CD1c-positive myeloid dendritic cell (primary cell): ENCODE measurements around the gene PGAP1.
A peak's percentile ranks its signal among the peaks of the same experiment; 100 is the strongest.

Experiments
- DNase-seq: peaks from one replicate; pipeline ENCODE4 v3.0.0-alpha.2; 2016; ENCODE audit errors: extremely low spot score

The PGAP1 gene

GRCh38 chr2:196798980-196799379 is 127.5 kb downstream of the PGAP1 start:
- peak; percentile 17 for DNase-seq

DNA sequence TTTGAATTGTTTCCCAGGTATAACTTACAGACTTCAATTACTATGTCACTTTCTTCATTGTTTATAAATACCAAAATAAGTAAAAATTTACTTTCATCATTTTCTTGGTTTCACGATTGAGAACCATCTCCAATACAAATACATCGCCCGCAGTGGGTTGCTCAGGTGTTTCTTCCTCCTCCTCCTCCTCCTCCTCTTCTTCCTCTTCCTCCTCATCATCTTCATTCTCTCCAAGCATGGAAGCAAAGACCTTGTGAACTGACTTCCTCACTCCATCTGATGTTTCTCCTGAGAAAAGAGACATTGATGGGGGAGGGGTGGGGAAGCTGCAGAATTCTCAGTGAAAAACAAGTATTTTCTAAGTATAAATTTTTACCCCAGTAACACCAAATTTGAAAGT is 133.6 kb downstream of the PGAP1 start:
- no peak for DNase-seq

DNA sequence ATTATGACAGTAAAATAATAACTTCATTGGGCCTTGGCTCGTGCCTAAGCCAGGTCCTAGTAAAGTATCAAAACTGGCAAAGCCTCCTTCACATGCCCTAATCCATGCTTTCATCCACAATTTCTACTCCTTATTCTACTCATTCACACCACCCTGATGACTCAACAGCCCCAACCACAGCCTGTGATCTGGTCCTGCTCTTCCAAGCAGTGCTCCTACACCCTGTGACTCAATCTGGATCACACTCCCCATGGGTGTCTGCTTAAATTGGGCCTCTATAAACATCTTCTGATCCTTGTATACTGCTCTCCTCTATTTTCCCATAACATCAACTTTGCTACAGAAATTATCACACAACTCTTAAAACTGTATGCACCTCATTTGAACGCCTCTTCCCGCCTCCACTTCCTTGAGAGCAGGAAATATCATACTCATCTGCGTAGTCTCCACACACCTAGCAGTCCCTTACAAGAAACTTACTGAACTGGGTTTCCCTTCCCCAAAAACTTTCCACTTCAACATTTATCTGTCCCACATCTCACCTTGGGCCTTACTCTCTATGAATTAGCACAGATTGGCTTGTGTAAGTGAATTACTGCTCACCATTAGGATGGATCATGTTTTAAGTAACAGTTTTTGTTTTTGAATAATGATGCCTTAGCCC is 142.9 kb downstream of the PGAP1 start:
- DNase-seq: no peak
